ENCODE data around the gene HINT1.
"Not testable (repeated sequence)": the region's sequence is repeated elsewhere in the genome, so short reads cannot be mapped to it uniquely, and the experiment has no call there.

Gene HINT1

DNA sequence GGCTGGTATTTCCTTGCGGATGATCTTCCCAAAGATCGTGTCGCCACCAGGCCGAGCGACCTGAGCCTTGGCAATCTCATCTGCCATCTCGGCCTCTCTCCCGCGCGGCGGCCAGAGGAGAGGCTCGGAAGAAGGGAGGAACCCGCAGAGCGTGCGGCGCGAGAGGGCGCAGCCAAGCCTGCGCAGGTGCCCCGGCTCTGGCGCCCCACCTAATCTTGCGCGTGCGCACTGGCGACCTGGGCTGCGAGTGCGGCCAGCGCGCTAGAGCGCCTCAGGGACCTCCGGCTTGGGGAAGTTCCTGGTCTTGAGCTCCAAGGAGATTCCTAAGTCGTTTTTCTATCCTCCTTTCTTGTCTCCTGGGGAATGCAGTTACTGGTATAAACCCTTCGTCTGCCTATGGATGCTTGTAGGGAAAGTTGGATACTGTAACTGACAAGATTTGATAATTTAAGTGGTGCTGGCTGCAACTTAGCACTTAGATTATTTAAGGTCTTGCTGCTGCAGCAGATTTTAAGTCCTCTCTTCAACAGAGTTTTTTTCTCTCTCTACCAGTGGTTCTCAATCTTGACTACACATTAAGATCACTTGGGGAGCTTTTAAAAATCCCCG lies at the start of gene HINT1:
Gene HINT1 (minus strand): TSS at position 138 of the 609 bp plus-strand sequence. CDS start 51 bp downstream, at position 87.
- peak; percentile 95 for DNase-seq

DNA sequence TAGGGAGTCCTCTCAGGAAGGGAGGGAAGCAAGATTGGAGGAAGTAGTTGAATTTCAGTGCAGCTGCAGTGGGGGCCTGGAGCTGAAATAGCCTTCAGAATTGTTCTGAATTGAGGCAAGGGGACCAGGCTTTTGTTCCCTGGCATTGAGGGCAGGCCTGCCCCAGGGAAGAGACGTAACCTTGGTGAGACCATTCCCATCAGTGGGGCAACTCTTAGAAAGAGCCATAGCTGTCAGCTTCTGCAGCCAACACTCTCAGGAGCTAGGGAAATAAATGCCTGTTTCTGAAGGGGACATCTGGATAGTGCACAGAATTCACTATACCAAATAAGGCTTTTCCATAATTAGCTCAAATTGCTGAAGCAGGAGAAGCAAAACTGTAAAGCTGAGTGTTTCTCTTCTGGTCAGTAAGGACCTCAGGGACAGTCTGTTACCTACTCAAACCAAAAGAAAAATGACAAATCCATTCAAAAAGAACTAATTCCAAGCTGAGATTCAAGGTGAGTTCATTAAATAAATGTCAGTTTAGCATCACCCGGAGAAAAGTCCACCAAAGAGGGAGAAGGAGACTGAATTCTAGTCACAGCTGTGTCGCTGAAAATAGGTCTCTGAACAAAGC lies 49.7 kb upstream of the HINT1 start:
- DNase-seq, result no peak

DNA sequence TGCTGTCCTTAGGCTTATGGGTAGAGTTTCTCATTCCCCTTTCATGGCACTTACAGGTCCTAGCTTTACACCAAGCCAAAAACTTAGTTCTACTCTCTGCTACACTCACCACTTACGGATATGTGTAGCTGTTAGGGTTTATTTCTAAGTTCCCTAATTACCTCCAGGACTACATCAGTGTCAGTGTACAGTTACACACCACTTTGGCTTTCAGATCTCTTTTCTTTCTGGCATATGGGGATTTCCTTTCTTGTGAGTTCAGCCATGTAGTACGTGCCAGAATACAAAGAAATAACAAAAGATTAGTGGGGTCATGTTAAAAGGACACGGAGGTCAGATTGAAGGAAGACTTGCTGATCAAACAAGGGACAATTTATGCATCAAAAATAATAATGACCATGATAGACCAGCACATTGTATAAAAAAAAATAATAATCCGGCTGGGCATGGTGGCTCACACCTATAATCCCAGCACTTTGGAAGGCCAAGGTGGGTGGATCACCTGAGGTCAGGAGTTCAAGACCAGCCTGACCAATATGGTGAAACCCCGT lies 47.5 kb upstream of the HINT1 start:
- no peak for DNase-seq

DNA sequence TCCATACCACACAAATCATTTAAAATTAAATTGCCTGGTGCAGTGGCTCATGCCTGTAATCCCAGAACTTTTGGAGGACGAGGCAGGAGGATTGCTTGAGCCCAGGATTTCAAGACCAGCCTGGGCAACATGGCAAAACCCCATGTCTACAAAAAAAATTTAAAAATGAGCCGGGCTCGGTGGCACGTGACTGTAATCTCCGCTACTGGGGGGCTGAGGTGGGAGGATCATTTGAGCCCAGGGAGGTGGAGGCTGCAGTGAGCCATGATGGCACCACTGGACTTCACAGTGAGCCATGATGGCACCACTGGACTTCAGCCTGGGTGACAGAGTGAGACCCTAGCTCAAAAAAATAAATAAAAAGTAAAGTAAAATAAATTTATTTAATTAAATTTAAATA lies 46.6 kb upstream of the HINT1 start:
- DNase-seq, result no peak

DNA sequence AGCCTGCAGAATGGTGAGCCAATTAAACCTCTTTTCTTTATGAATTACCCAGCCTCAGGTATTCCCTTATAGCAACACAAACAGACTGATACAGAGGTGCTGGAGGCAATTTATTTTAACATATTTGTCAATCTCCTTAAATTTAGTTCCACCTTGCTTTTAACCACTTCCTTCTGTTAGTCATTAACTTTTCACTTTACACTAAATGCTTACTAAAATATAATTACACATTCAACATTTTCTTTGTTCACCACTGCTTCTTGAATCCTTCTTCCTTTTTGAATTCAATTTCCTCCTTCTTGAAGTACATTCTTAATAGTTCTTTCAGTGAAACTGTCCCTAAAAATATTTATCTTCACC lies 45.1 kb upstream of the HINT1 start:
- no peak for DNase-seq

DNA sequence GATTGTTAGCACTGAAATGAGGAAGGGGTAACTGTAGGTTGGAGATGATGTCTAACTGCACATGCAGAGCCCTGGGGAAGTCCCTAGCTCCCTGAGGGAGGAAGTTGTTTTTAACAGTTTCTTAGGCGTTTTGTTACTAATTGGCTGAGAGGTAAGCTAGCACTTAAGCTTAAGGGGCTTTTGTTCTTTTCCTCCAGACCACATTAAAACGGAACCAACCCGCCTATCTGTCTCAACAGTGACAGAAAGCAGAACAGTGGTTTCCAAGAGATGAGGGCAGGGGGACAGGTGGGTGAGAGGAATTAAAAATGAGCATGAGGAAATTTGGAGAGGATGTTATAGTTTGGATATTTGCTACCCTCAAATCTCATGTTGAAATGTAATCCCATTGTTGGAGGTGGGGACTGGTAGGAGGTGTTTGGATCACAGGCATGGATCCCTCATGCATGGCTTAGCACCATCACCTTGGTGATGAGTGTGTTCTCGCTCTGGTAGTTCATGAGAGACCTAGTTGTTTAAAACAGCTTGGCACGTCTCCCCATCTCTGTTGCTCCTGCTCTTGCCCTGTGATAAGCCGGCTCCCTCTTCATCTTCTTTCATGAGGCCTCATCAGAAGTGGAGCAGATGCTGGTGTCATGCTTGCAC lies 44.6 kb upstream of the HINT1 start:
- peak; percentile 26 for DNase-seq

DNA sequence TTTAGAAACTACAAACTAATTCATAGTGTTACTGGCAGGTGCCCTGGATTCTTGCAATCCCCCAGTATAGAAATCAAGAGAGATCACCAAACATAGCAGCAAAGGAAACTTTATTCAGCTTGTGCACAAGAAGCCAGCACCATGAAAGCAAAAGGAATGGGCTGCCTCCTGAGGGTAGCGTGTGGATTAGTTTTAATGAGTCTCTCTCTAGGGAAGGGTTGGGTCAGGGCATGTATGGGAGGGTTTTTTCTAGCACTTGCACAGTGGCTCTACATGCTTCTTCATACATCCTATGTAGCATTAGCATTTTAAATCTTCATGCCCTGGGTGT lies 44.1 kb upstream of the HINT1 start:
- DNase-seq, result no peak

DNA sequence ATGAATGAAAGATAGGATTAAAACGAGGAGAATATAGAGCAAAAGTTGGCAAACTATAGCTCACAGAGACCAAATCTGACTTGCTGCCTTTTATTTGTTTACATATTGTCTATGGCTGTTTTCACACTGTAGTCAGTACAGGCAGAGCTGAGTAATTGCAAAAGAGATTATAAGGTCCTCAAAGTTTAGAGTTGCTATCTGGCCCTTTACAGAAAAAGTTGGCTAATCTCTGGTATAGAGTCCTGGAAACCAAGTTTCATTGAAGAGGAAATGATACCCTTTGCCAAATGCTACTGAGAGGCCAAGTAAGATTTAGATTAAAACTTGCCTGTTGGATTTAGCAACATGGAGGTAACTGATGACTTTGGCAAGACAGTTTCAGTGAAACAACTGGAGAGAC lies 41.7 kb upstream of the HINT1 start:
- no peak for DNase-seq

DNA sequence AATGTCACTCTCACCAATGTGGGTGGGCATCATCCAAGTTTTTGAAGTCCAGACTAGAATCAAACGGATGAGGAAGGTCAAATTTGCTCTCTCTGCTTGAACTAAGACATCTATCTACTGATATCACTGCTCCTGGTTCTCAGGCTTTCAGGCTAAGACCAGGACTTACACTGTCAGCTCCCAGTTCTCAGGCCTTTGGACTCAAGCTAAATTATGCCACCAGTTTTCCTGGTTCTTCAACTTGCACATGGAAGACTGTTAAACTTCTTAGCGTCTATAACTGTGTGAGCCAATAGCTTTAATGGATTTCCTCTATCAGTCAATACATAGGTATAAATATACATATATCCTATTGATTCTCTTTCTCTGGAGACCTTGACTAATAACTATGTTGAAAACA lies 41.0 kb upstream of the HINT1 start:
- DNase-seq, result no peak

DNA sequence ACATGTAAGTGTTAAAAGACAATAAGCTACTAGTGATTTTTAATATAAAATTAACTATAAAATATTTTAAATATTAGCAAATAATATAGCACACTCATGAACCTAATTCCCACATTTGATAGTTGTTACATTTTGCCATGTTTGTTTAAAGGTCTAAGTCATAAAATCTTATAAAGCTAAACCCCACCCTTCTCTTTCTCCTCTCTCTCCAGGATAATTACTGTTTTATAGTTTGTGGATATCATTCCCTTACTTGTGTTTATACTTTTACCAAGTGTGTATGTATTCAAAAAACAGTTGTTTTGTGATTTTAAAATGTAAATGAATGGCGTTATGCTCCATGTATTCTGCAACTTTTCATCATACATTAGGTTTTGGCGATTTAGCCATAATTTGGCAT lies 39.9 kb upstream of the HINT1 start:
- no peak for DNase-seq

DNA sequence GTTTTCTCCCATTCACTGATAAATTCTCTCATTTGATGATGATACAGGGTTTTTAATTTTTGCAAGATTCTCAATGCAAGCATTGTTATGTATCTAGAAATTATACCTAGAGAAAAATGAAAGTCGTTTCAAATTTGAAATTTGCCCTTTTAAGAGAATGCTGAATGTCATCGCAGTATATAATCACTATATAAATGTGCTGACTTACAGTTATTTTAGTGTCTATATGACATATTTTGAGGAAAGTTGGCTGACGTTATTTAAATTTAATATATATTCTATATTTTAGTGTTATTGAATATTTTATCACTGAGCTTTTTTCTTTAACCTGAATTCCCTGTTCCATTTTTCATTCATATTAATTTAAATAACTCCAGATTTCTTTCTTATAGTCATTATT lies 35.5 kb upstream of the HINT1 start:
- DNase-seq, result no peak

DNA sequence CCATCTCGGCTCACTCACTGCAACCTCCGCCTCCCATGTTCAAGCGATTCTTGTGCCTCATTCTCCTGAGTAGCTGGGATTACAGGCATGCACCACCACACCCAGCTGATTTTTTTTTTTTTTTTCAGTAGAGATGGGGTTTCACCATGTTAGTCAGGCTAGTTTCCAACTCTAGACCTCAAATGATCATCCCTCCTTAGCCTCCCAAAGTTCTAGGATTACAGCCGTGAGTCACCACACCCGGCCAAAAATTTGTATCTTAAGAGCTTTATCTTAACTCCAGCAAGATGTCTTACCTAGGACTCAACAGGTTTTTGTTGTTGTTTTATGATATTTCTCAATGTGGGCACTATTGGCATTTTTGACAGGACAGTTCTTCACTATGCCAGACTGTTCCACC lies 33.6 kb upstream of the HINT1 start:
- DNase-seq, result no peak

DNA sequence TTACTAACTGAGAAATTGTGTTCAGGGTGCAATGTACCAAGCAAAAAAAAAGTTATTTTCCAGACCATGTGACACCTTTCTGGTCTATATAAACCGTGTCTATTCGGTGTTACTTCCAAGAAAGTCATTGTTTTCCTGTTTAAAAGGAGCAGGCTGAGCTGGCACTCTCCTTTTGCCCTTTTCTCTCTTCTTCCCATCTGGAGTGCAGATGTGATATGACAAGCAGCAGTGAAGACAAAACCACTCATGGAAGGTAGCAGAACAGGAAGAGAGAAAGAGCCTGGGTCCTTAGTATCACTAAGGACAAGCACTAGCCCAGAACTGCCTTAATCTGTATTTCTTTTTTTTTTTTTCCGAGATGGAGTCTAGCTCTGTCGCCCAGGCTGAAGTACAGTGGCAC lies 31.3 kb upstream of the HINT1 start:
- DNase-seq, result no peak

DNA sequence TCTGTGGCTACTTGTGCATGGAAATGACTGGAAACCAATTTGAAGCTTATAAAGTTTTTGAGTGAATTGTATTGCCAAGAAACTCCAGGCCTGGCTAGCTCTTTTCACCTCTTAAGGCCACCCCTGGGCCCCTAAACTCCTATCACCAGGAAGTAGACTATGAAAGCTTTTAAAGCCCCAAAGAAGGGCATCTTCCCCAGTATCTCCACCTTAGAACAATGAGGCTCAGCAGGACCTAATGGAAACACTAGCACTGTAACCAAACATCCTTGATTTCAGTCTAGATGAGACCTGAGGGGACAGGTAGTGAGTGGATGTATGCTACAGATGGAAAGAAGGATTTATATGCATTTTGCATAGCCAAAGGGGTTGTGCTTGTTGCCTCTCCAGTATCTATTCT lies 30.6 kb upstream of the HINT1 start:
- DNase-seq, result no peak

DNA sequence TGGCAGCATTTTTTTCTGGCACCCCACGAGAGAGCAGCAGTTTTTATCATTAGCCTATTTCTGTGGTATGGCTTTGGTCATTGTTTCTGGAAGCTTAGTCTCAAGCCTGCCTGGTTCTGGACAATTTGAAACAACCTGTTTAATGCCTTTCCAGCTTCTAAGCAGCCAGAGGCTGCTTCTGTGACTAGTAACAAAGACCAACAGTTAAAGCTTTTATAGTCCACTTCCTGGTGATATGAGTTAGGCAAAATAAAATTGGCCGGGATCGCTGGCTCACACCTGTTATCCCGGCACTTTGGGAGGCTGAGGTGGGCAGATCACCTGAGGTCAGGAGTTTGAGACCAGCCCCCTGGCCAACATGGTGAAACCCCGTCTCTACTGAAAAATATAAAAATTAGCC lies 29.7 kb upstream of the HINT1 start:
- DNase-seq, result no peak

DNA sequence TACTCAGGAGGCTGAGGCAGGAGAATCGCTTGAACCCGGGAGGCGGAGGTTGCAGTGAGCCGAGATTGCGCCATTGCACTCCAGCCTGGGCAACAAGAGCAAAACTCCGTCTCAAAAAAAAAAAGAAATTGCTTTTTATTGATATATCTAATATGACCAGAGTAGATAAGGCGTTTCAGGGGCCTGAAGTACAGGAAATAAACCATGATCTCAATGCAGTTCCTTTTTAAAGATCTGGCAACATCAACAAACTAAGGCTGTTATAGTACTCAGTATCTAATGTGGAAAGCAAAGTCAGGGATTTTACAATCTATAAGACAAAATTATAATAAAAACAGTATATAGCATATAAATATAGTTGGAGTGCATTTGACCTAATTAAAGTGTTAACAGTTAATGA lies 28.8 kb upstream of the HINT1 start:
- not testable (repeated sequence) for DNase-seq

DNA sequence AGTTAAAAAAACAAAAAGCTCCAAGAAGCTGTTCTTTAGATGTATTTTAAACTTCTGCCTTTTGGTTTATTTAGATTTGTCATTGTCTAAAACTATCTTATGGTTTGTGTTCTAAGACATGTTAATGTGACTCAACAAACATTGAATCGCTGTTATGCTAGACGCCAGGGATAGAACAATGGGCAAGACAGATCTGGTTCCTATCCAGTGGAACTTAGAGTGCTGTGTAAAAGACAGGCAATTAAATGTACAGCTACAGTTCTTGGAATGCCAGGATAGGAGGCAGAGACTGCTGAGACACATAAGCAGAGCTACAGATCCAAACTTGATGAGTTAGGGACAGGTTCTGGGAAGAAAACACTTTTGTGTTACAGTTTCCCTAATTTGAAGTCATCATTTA lies 28.1 kb upstream of the HINT1 start:
- DNase-seq, result no peak

DNA sequence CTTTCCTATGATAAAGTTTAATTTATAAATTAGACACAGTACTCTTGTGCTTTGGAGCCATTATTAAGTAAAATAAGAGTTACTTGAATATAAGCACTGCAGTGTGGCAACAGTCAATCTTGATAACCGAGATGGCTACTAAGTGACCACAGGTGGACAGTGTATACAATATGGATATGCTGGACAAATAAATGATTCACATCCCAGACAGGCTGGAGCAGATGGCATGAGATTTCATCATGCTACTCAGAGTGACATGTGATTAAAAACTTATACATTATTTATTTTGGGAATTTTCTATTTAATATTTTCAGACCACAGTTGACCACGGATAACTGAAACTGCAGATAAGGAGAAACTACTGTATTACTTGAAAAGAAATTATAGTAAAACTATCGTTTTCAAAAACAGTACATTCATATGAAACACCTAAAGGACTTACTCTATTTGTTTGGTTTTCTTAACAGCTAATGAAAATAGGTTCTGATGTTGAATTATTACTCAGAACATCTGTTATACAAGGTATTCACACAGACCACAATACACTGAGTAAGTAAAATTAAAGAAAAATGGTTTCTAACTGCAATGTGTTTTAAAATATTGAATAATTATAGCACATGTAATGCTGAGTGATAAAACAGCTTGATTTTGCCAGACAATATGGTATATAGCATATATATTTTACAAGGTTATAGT lies 21.7 kb upstream of the HINT1 start:
- no peak for DNase-seq

DNA sequence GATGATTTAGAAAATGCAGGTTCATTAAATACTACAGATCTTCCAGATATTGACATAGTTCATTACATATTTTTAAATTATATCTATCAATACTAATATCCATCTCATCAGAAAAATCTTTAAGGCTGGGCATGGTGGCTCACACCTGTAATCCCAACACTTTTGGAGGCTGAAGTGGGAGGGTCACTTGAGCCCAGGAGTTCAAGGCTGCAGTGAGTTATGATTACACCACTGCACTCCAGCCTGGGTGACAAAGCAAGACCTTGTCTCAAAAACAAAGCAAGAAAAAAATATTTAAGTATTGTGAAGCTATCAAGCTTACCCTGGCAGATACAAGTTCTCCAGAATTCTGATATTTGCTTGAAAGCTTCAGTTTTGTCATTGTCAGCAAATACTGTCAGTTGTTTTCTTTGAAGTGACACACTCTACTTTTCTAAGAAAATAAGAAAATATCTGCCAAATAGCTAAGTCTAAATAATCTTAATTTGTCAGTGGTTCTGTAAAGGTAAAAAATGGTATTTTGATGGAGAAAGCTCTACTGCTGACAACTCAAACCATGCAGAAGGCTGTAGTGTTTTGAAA lies 20.6 kb upstream of the HINT1 start:
- DNase-seq, result no peak

DNA sequence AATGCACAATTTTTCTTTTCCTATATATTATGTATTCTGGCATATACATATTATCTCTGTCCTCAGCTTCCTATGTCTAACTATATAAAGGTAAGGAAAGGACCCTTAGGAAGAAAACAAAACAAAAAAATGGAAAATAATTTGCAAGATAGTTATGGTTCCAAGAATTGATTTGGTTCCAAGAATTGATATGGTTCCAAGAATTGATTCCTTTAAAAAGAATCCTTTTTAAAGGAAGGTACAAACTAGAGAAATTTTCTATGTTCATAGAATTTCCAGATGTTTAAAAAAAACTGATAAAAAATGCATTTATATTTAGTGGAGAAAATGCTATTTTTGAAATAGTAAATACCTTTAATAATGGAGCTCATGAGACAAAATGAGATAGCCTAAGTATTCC lies 17.8 kb upstream of the HINT1 start:
- no peak for DNase-seq

DNA sequence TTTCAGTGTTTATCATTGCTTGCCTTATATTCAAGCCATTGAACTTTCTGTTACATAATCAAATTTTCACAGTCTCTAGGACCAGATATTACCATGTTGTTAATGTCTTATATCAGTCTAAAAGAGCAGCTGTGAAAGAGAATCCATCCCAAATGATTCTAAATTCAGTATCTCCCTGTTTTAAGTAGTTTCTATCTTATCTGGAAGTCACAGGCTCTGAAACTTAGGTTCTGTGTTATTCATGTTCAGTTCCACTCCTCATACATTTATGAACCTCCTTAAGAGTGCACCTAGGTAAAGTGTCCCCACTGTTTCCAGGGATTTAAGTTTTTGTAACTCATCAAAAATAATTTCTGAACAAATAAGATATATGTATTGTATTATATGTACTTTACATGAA lies 15.4 kb upstream of the HINT1 start:
- no peak for DNase-seq

DNA sequence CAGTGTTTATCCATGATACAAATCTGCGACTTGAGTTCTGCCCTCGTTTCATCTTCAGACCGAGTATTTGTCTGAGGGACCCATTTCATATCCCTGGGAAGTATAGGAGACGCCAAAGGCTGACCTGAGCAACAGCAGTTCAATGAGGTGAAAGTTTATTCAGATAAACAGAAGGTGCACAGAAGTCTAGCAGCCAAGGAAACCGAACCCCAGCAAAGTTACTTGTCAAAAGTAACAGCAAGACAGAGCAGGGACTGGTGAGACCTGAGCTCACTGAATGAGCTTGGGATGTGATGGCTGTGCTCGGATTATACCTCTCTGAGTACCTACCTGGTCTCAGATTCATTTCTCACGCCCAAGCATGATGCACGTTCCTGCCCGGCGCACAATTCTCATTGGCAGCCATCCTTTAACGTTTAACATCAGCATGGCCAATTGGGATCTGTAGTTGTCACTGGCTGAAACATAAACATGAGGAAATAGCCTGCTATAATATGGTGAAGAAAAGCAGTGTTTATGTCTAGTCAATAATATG lies 6.3 kb upstream of the HINT1 start:
- no peak for DNase-seq

DNA sequence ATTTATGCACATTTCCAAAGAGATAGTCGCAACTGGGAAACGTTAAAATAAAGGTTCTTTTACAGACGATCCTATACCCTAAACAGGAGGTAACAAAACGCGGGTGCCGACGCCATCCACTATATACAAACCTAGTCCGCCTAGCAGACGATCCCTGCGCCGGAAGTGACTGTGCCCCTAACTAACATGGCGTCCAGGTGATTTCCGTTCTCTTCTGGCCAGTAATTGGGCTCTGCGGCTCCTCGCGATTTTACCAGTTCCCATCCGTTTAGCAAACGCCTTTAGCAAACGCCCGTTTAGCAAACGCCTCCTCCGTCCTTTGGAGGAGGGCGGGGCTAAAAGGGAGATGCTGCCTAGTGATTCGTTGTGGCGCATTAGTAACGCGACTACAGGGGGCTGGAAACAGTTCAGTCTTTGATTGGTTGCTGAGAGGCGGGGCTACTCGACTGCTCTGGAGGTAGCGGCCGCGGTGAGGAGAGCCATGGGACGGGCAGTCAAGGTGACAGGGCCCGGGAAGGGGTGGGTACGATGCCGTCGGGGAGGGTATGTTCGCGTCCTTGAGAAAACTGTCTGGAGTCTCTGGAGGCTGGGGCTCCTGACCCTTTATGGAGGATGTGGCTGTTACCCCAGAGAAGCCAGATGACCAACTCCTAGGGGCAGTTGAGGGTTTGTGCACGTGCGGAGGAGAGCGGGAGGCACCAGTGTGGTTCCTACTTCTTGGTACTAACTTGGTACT lies 5.7 kb upstream of the HINT1 start, which contains the start of gene LYRM7:
Gene LYRM7 (plus strand): TSS at position 405 of the 736 bp plus-strand sequence. CDS start 77 bp downstream, at position 482.
- DNase-seq, result peak; percentile 88

All from stimulated activated CD4-positive, alpha-beta T cell treated with anti-CD3 and anti-CD28 coated beads, Interleukin-4, amount 100 ng/mL, for 1 hour (primary cell).